GM23338 (cell line): ENCODE measurements around the gene SLC41A3. TPM values are rescaled to one million over a fixed set of nuclear protein-coding genes. Genes with fewer than 3 reads are reported as not detected.
"Not testable (repeated sequence)": the region's sequence is repeated elsewhere in the genome, so short reads cannot be mapped to it uniquely, and the experiment has no call there.

ENCODE experiments used
- ATAC-seq: fragments of 200-7000 bp; cut with Tn5 transposase; 3 replicates; pipeline ENCODE4 v1.9.1; 2020
- DNase-seq: peaks from one replicate; pipeline ENCODE4 v3.0.0-alpha.2; 2015; ENCODE audit warnings: low spot score
- H2AFZ ChIP-seq: fragments of 200-600 bp; sonication (generic); 2 replicates; pipeline ENCODE4 v1.8.0; 2016; ENCODE audit warnings: antibody characterized with exemption, mild to moderate bottlenecking, moderate library complexity
- H3F3A ChIP-seq: fragments of 200-600 bp; sonication (generic); replicated peaks from 2 replicates; pipeline ENCODE4 v1.8.0; 2017; ENCODE audit warnings: antibody characterized with exemption, mixed run types, low read depth
- H3K27ac ChIP-seq: fragments of 200-600 bp; sonication (generic); 2 replicates; pipeline ENCODE4 v1.6.1; 2016; ENCODE audit warnings: low read depth
- H3K27me3 ChIP-seq: fragments of 200-600 bp; sonication (generic); 2 replicates; pipeline ENCODE4 v1.8.0; 2016; ENCODE audit warnings: mild to moderate bottlenecking, mixed run types, moderate library complexity; ENCODE audit not compliant: insufficient read depth
- H3K36me3 ChIP-seq: fragments of 200-600 bp; sonication (generic); 2 replicates; pipeline ENCODE4 v1.8.0; 2016; ENCODE audit warnings: mild to moderate bottlenecking; ENCODE audit not compliant: insufficient read depth
- H3K4me1 ChIP-seq: fragments of 200-600 bp; sonication (generic); 2 replicates; pipeline ENCODE4 v1.8.0; 2016; ENCODE audit warnings: mild to moderate bottlenecking, moderate library complexity; ENCODE audit not compliant: insufficient read depth
- H3K4me2 ChIP-seq: fragments of 200-600 bp; sonication (generic); 2 replicates; pipeline ENCODE4 v1.7.1; 2017; ENCODE audit warnings: mixed run types
- H3K4me3 ChIP-seq: fragments of 200-600 bp; sonication (generic); 2 replicates; pipeline ENCODE4 v1.6.1; 2016; ENCODE audit warnings: mixed run types
- H3K79me2 ChIP-seq: fragments of 200-600 bp; sonication (generic); replicated peaks from 2 replicates; pipeline ENCODE4 v1.8.0; 2017; ENCODE audit warnings: mild to moderate bottlenecking; ENCODE audit not compliant: insufficient read depth
- H3K9me2 ChIP-seq: fragments of 200-600 bp; sonication (generic); 2 replicates; pipeline ENCODE4 v1.8.0; 2017; ENCODE audit not compliant: insufficient read depth
- H4K20me1 ChIP-seq: fragments of 200-600 bp; sonication (generic); replicated peaks from 2 replicates; pipeline ENCODE4 v1.8.0; 2017; ENCODE audit warnings: mild to moderate bottlenecking; ENCODE audit not compliant: insufficient read depth
- H3K27ac Mint-ChIP-seq: 2 replicates; pipeline ENCODE4 v1.8.0; 2020; ENCODE audit warnings: inconsistent platforms, mild to moderate bottlenecking, moderate library complexity, mixed read lengths
- H3K27me3 Mint-ChIP-seq: 3 replicates; pipeline ENCODE4 v1.8.0; 2022; ENCODE audit warnings: low read depth, mild to moderate bottlenecking, moderate library complexity, mixed read lengths, inconsistent platforms; ENCODE audit not compliant: insufficient read depth, poor library complexity
- H3K36me3 Mint-ChIP-seq: 3 replicates; pipeline ENCODE4 v1.8.0; 2021; ENCODE audit warnings: low read depth, mild to moderate bottlenecking, inconsistent platforms, moderate library complexity, mixed read lengths
- H3K4me1 Mint-ChIP-seq: 3 replicates; pipeline ENCODE4 v1.8.0; 2020; ENCODE audit warnings: mild to moderate bottlenecking, inconsistent platforms, mixed read lengths
- H3K4me3 Mint-ChIP-seq: 3 replicates; pipeline ENCODE4 v1.8.0; 2021; ENCODE audit warnings: moderate library complexity, mild to moderate bottlenecking, inconsistent platforms, mixed read lengths
- H3K9me3 Mint-ChIP-seq: 3 replicates; pipeline ENCODE4 v1.8.0; 2020; ENCODE audit warnings: moderate library complexity, mild to moderate bottlenecking, inconsistent platforms, mixed read lengths
- polyA plus RNA-seq: library from polyadenylated mRNA; unstranded; fragments of >200 nt; fragmentation: Nextera tagmentation; extraction: Ambion mirVana; gene quantifications from 2 replicates; pipeline ENCODE4 v1.2.1, GENCODE V29; 2016
- total RNA-seq: library from RNA; depleted of rRNA; stranded (reverse); fragments of >200 nt; shearing (Covaris generic); gene quantifications from 2 replicates; pipeline ENCODE4 v1.2.3, GENCODE V29; 2014
- TF ChIP-seq, protein P1 (sequence below), 2 experiments: fragments of 200-600 bp in 1 of 2; sonication (generic) in 1 of 2; conservative IDR thresholded peaks; 2 replicates each; pipeline versions ENCODE4 v1.5.1 to v1.6.1; 2016 to 2017; ENCODE audit warnings: antibody characterized with exemption in 2 of 2, low read depth in 2 of 2, mild to moderate bottlenecking in 2 of 2, moderate library complexity in 1 of 2

Gene SLC41A3
- total and polyA plus RNA-seq, 2 experiments from 2014 or later, result 12.1 to 29.8 TPM

GRCh38 chr3:125977104-125977503 lies 106.8 kb downstream of the SLC41A3 start:
- H3K4me3 Mint-ChIP-seq, DNase-seq, H3K4me3 ChIP-seq, H3K4me1 ChIP-seq, H3K9me3 Mint-ChIP-seq, H3F3A ChIP-seq, ATAC-seq, H3K27me3 Mint-ChIP-seq, H3K9me2 ChIP-seq, H3K79me2 ChIP-seq, H2AFZ ChIP-seq, H3K36me3 ChIP-seq, H3K27ac Mint-ChIP-seq, H3K27ac ChIP-seq, H4K20me1 ChIP-seq, H3K36me3 Mint-ChIP-seq, H3K4me2 ChIP-seq, H3K27me3 ChIP-seq, H3K4me1 Mint-ChIP-seq: not testable (repeated sequence)

GRCh38 chr3:125976003-125976390 lies 107.9 kb downstream of the SLC41A3 start:
- not testable (repeated sequence) for ATAC-seq, H4K20me1 ChIP-seq, H3K36me3 Mint-ChIP-seq, H3K4me2 ChIP-seq, H3K4me1 Mint-ChIP-seq, DNase-seq, H3K4me3 ChIP-seq, H3F3A ChIP-seq, H3K4me3 Mint-ChIP-seq, H3K9me2 ChIP-seq, H3K36me3 ChIP-seq, H2AFZ ChIP-seq, H3K4me1 ChIP-seq, H3K9me3 Mint-ChIP-seq, H3K79me2 ChIP-seq, H3K27ac ChIP-seq, H3K27ac Mint-ChIP-seq
- peaks cover 11% of the 10 kb centered on the region for H3K27me3 Mint-ChIP-seq
- peaks cover 13% of the 10 kb centered on the region for H3K27me3 ChIP-seq

- H3K27ac ChIP-seq, H3K27ac Mint-ChIP-seq: not testable (repeated sequence)
These were observed 108.5 kb downstream of the SLC41A3 start for GRCh38 chr3:125975245-125976002.

DNA sequence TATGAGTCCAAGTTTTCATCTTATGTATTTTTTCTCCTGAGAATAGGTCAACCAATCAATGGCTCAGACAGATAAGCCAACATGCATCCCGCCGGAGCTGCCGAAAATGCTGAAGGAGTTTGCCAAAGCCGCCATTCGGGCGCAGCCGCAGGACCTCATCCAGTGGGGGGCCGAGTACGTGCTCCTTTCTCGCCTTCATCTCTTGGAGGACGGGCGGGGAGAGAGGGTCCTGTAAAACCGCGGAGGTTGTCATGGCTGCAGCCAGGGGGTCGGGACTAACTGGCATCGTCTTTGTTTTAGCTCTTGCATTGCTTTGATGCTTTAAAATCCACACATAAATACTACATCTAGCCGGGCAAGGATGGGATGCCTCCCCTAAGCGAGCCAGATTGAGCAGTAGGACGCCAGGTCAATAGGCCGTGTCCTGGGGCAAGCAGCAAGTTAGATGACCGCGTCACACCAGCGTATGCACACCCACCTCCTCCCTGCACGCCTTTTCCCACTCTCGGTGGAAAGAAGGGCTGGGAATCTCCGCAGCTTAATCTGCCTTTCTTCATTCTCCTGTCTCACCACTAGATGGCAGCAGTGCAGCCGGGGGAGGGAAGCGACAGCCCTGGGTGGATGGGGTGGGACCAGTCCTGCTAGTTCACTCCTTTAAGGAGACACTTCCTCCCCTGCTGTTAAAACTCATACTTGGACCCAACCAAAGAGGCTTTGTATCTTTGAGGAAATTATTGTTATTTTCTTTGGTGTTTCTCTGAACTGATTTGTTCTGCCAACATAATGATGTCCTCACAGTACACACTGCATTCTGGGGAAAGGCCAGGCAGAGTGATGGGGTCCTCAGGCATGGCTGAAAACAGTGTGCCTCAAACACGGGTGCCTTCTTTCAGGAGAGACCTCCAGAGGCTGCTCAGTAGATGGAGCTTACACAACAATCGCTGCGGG lies 111.7 kb downstream of the SLC41A3 start:
- H3K79me2 ChIP-seq, H3K4me1 Mint-ChIP-seq, H3K27ac Mint-ChIP-seq, H3K9me2 ChIP-seq, H3K9me3 Mint-ChIP-seq, H3F3A ChIP-seq, H3K27ac ChIP-seq, H3K36me3 ChIP-seq, H4K20me1 ChIP-seq, H3K36me3 Mint-ChIP-seq: not testable (repeated sequence)
- DNase-seq, result peak; percentile 57
- Histone ChIP-seq H3K4me3 (peak overlapping the region; percentile 70), H3K27me3 (peaks cover 38% of the 10 kb centered on the region), H2AFZ (peak overlapping the region; percentile 98), H3K4me1 (peaks cover 12% of the 10 kb centered on the region), H3K4me2 (peak overlapping the region; percentile 89)
- peak overlapping the region; percentile 80 for H3K4me3 Mint-ChIP-seq
- peaks cover 25% of the 10 kb centered on the region for H3K27me3 Mint-ChIP-seq
- peak; percentile 59 for ATAC-seq
- TF ChIP-seq, protein P1, sequence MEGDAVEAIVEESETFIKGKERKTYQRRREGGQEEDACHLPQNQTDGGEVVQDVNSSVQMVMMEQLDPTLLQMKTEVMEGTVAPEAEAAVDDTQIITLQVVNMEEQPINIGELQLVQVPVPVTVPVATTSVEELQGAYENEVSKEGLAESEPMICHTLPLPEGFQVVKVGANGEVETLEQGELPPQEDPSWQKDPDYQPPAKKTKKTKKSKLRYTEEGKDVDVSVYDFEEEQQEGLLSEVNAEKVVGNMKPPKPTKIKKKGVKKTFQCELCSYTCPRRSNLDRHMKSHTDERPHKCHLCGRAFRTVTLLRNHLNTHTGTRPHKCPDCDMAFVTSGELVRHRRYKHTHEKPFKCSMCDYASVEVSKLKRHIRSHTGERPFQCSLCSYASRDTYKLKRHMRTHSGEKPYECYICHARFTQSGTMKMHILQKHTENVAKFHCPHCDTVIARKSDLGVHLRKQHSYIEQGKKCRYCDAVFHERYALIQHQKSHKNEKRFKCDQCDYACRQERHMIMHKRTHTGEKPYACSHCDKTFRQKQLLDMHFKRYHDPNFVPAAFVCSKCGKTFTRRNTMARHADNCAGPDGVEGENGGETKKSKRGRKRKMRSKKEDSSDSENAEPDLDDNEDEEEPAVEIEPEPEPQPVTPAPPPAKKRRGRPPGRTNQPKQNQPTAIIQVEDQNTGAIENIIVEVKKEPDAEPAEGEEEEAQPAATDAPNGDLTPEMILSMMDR (conservative IDR thresholded peaks at IDR 0.05; ENCODE audit: low read depth in 2 of 2), result peak; percentile 67 to 73

More at GRCh38 chr3:125975245-125976002, 108.5 kb downstream of the SLC41A3 start:
- not testable (repeated sequence) for H3K4me1 Mint-ChIP-seq, ATAC-seq, H3K79me2 ChIP-seq, H3K4me2 ChIP-seq, DNase-seq, H3K36me3 Mint-ChIP-seq, H3F3A ChIP-seq, H2AFZ ChIP-seq, H3K4me3 ChIP-seq, H4K20me1 ChIP-seq, H3K9me2 ChIP-seq, H3K9me3 Mint-ChIP-seq, H3K36me3 ChIP-seq, H3K4me3 Mint-ChIP-seq
- H3K4me1 ChIP-seq, result peaks cover 10% of the 10 kb centered on the region
- peaks cover 19% of the 10 kb centered on the region for H3K27me3 ChIP-seq
- H3K27me3 Mint-ChIP-seq, result peaks cover 14% of the 10 kb centered on the region

- not testable (repeated sequence) for H3K36me3 Mint-ChIP-seq, H3K4me2 ChIP-seq, DNase-seq, H3K27ac ChIP-seq, H4K20me1 ChIP-seq, H3K36me3 ChIP-seq, H3K27ac Mint-ChIP-seq, H3K4me1 Mint-ChIP-seq, H3K9me2 ChIP-seq, H3F3A ChIP-seq, H2AFZ ChIP-seq, H3K4me3 ChIP-seq, H3K79me2 ChIP-seq, H3K9me3 Mint-ChIP-seq
- H3K27me3 Mint-ChIP-seq, result peaks cover 20% of the 10 kb centered on the region
- ATAC-seq, result peak; percentile 89
- peaks cover 61% of the 10 kb centered on the region for H3K27me3 ChIP-seq
- H3K4me3 Mint-ChIP-seq, result peak within 1 kb of the TSS; percentile 57
- H3K4me1 ChIP-seq, result peaks cover 12% of the 10 kb centered on the region
These were observed 115.0 kb downstream of the SLC41A3 start, which contains the start of gene ROPN1B for GRCh38 chr3:125968701-125969592. TSS of gene ROPN1B (plus strand) at chr3:125969178. CDS start at chr3:125972055, 2,877 bp downstream.
